Activated CD4-positive, alpha-beta T cell treated with anti-CD3 and anti-CD28 coated beads, Interleukin-2, amount 50 U/mL, for 24 hours (primary cell): ENCODE results near the gene FADS6.

Experiments
- DNase-seq, 2 donors: peaks; one replicate each; pipeline ENCODE4 v3.0.0-alpha.2; 2020; ENCODE audit warnings: low read depth in 1 of 2, low spot score in 1 of 2

The FADS6 gene

DNA sequence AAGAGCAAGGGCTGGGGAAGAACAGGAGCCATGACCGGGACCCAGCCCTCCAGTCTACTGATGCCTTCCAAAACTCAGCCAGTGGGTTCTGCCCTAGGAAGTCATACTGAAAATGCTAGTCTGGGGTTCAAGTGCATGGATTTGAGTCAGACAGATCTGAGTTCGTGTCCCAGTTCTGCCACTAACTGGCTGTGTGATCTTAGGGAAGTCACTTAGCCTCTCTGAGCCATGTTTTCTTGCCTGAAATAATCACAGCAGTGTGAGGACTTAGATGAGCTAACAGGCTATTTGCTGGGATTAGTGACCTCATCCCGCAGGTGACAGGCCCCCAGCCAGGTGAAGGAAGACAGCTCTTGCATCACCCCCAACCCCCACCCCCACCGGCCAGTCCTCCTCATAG is 38.1 kb downstream of the FADS6 start:
- no peak for DNase-seq

DNA sequence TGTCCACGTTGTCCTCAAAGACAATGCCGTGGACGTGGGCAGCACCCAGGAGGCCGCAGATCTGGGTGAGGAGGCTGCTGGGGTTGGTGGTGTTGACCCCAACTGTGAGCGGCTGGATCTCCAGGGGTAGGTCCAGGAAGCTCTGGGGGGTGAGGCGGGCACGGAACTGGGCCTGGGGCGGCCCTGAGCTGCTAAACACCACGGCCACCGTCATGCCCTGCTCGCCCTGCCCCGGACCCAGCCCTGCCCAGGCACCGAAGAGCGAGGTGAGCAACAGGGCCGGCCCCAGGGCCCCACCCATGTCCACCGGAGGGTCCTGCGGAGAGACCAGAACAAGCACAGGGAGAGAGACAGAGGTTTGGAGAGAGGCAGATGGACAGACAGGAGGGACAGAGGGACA is 38.6 kb downstream of the FADS6 start:
- no peak for DNase-seq

GRCh38 chr17:74853669-74854068 is 39.8 kb downstream of the FADS6 start:
- DNase-seq, result no peak

- DNase-seq, result no peak
These were observed 40.4 kb downstream of the FADS6 start for GRCh38 chr17:74853048-74853397.

DNA sequence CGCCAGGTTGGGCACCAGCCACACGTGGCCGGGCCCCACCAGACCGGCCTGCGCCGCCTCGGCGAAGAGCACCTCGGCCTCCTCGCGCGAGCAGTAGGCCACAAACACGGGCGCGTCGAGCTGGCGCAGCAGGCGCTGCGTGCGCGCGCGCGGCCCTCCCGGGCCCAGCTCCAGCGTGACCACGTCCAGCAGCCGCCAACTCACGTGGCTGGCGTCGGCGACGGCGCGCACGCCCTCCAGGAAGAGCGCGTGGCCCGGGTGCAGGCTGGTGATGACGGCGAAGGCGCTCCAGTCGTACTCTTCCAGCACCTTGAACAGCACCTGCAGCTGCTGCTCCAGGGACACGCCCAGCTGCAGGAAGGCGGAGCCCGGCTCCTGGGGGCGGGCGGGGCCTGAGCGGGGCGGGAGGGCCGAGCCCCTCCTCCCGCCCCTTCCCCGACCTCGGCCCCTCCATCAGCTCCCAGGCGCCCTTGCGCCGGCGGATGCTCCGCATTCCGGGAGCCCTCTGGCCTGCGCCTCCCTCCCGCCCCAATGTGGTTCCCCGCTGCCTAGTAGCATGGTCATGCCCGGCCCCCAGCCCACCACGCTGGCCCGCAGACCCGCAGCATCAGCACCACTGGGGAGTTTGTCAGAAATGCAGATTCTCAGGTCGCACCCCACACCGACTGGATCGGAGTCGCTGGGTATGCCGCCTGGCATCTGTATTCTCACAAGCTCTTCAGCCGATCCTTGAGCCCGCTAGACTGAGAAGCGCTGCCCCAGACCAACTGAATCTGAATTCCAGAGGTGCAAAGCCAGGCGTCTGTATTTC is 41.0 kb downstream of the FADS6 start:
- peak; percentile 29 to 48 for DNase-seq

DNA sequence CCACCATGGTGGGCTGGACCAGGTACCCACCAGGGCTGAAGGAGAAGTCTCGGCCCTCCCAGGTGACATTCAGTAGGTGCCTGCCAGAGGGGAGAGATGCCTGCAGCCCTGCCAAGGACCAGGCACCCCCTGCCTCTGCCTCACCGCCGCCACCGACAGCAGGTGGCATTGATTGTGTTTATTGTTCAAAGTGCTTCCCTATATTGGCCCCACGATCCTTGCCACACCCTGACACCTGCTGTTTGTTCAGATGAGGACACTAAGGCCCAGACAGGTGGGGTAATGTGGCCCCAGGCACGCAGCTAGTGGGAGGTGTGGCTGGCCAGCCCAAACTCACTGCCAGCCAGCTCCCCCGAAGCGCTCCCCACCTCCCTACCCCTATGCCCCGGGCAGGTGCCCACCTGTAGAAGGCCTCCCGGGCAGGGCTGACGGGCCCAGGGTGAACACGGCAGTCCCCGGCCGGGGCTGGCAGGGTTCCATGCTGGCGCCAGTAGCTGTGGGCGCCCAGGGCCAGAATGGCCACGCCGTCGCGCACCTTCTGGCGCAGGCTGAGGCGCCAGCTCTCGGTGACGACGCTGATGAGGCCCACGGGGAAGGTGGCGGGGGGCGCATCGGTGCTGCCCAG is 41.7 kb downstream of the FADS6 start:
- DNase-seq, result no peak

GRCh38 chr17:74850914-74851313 is 42.5 kb downstream of the FADS6 start:
- no peak for DNase-seq

- DNase-seq, result no peak
These were observed 43.1 kb downstream of the FADS6 start for GRCh38 chr17:74850310-74850709.

DNA sequence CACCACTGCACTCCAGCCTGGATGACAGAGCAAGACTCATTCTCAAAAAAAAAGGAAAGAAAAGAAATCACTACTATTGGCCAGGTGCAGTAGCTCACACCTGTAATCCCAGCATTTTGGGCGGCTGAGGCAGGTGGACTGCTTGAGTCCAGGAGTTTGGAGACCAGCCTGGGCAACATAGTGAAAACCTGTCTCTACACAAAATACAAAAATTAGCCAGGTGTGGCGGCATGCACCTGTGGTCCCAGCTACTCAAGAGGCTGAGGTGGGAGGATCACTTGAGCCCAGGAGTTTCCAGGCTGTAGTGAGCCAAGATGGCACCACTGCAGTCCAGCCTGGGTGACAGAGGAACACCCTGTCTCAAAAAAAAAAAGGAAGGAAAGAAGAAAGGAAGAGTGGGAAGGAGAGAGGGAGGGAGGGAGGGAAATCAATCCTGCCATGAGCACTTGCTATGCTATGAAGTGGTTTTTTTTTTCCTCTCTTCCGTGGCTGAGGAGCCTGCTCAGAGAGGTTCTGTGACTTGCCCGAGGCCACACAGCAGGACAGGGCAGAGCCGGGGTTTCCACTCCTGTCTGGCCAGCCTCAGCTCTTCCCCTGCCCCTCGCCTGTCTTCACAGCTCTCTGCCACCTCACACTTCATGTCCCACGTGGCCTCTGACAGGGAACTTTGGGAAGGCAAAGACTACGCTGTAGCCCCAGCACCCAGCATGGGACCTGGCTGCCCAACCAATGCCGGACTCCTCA is 44.6 kb downstream of the FADS6 start:
- no peak for DNase-seq

GRCh38 chr17:74846621-74847020 is 46.8 kb downstream of the FADS6 start:
- DNase-seq, result no peak

DNA sequence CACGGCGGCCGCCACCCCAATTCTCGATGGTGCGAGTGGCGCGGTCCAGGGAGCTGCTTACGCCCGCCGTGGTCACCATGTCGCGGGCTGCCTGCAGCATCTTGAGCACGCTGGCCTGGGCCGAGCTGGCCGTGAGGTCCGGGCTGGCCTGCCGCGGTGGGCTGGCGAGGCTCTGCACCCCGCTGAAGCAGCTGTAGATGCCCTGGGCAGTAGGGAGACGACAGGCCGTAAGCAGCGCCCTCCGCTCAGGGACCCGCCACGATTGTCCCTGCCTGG is 50.1 kb downstream of the FADS6 start:
- DNase-seq, result no peak

- DNase-seq, result no peak
These were observed 50.7 kb downstream of the FADS6 start for GRCh38 chr17:74842599-74843351.

GRCh38 chr17:74842146-74842598 is 51.3 kb downstream of the FADS6 start:
- DNase-seq, result no peak

DNA sequence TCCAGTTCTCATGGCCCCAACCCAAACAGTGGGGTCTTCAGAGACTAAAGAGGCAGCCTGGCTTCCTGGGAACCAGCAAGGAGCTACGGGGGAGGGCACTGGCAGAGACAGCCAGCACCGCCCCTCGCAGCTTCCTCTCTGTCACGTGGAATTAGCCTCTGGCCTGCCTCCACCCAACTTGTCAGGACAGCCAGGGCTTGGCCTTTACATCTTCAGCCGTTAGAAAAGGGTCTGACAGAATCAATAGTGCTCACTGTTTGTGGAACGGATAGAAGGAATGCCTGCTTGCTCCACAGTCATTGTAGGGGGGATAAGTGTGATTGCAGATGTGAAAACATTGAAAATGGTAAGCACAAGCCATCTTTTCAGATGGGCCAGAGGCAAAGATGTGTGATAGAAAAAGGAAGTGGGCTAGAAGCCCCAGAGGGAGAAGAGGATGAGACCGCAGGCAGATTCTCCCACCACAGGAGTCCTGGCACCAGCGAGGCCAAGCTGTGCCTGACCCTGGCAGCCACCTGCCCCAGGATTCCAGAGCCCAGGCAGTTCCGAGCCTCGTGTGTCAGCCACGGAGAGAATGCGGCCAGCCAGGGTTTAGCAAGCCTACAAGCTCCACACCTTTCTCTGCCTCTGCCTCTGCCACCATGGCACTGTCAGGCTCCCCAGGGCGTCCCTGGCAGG is 52.3 kb downstream of the FADS6 start:
- DNase-seq, result no peak

DNA sequence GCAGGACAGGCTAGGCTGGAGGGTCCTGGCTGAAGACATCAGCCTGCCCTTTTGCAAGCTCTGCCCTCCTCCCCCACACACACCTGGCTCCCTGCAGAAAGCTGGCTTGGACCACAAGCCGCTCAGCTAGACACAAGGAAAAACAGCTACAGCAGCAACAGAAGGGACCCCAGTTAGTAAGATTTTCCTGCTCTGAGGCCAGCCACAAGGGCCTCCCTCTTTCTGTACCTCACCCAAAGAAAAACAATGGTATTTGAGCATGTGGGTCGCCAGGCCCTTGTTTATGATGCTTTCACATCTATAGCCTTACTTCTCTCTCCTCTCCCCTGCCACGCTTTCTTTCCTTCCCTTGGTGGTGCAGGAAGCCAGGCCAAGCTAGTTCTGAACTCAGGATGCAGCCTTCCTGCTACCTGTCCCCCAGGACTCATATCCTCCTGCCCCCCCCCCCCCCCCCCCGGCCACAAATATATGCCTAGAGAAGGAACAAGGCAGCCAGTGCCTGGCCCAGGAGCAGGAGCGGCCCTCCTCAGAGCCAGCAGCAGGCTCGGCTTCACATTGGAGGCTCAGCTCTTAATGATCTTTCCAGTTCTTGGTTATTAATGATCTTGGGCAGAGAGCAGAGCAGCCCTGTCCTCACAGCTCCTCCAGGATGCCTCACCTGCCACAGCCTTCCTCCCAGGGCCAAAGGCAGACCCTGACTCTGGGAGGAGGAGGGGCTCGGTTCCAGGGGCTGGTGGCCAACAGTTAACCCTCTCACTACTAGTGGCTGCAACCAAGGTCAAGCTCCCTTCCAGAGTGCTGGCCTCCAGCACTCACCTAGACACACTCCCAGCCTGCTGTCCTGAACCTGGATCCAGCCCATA is 53.2 kb downstream of the FADS6 start:
- no peak for DNase-seq

DNA sequence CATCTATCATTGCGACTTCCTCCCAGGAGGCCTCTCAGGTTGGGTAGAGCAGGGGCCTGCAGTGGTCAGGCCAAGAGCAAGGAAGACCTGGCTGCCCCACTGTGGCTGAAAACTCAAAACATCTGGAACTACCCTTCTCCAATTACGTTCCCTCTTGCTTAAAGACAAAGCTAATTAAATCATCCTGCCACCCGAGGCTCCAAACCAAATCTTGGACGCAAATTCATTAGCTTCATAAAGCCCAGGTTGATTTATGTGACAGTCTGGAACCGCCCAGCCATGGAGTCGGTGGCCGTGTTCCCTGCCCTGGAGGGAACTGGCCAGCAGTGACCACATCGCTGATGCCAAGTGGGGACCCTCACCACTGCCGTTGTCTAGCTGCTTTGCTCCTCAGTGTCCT is 55.2 kb downstream of the FADS6 start:
- DNase-seq, result no peak

DNA sequence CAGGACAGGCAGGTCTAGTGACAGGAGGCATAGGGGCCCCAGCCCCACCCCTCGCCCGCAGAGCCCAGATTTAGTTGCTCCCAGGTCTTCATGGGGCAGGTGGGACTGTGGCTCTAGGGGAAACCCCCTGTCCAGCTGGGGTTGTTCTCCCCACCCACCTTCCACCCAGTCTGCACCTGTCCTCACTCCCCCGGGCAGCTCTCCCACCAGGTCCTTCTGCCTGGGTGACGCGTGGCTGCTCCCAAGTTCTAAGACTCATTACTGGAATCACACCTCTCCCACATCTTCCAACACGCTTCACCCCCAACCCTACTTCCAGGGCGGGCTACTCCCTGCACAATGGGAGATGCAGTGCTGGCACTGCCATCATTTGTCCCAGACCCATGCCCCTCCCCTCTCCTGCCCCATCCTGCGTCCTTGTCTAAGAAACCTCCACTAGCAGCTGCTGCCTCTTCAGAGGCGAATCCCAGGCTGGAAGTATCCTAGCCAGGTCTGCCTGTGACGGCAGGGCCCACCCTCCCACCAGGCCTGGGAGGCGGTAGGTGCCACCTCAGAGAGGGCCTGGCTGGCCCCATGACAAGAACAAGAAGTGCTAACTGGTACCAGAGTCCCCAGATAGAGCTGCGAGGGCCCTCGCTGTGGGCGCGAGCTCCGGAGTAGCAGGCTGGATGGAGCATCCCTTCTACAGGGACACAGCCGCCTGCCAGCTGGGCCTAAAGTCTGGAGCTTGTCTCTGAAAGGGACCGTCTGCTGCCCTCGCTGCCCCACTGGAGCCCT is 56.6 kb downstream of the FADS6 start:
- no peak for DNase-seq

DNA sequence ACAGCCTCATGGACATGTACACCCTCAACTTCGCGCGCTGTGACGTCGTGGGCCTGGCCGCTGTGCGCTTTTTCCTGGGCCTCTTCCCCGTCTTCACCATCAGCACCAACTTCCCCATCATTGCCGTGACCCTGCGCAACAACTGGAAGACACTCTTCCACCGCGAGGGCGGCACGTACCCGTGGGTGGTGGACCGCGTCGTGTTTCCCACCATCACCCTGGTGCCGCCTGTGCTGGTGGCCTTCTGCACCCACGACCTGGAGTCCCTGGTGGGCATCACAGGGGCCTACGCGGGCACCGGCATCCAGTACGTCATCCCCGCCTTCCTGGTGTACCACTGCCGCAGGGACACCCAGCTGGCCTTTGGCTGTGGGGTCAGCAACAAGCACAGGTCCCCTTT is 57.2 kb downstream of the FADS6 start:
- no peak for DNase-seq
